Activated gamma-delta T cell treated with anti-CD3 and anti-CD28 coated beads, Interleukin-2, amount 50 U/mL, for 16 hours (primary cell): ENCODE data around the gene USP31.
"Not testable (repeated sequence)": the region's sequence is repeated elsewhere in the genome, so short reads cannot be mapped to it uniquely, and the experiment has no call there.

Experiments
- DNase-seq: peaks from one replicate; pipeline ENCODE4 v3.0.0-alpha.2; 2020; ENCODE audit warnings: low read depth

The USP31 gene

GRCh38 chr16:23131931-23132621 lies 17.2 kb downstream of the USP31 start:
- DNase-seq: no peak

GRCh38 chr16:23131436-23131835 lies 17.8 kb downstream of the USP31 start:
- DNase-seq: no peak

- DNase-seq: no peak
These were observed 18.2 kb downstream of the USP31 start for GRCh38 chr16:23131036-23131435.

- no peak for DNase-seq
These were observed 19.6 kb downstream of the USP31 start for GRCh38 chr16:23129686-23130085.

GRCh38 chr16:23128056-23128455 lies 21.2 kb downstream of the USP31 start:
- DNase-seq: no peak

- DNase-seq: no peak
These were observed 24.0 kb downstream of the USP31 start for GRCh38 chr16:23125277-23125676.

- DNase-seq: no peak
These were observed 24.9 kb downstream of the USP31 start for GRCh38 chr16:23124315-23124714.

- no peak for DNase-seq
These were observed 27.1 kb downstream of the USP31 start for GRCh38 chr16:23122144-23122543.

- DNase-seq: no peak
These were observed 28.2 kb downstream of the USP31 start for GRCh38 chr16:23121024-23121423.

- no peak for DNase-seq
These were observed 28.7 kb downstream of the USP31 start for GRCh38 chr16:23120562-23120961.

- no peak for DNase-seq
These were observed 29.7 kb downstream of the USP31 start for GRCh38 chr16:23119570-23119969.

- no peak for DNase-seq
These were observed 34.9 kb downstream of the USP31 start for GRCh38 chr16:23114131-23114904.

GRCh38 chr16:23113185-23113584 lies 36.1 kb downstream of the USP31 start:
- DNase-seq: no peak

- DNase-seq: no peak
These were observed 38.9 kb downstream of the USP31 start for GRCh38 chr16:23110257-23110899.

- DNase-seq: no peak
These were observed 41.3 kb downstream of the USP31 start for GRCh38 chr16:23107936-23108335.

GRCh38 chr16:23107117-23107516 lies 42.1 kb downstream of the USP31 start:
- no peak for DNase-seq

- DNase-seq: no peak
These were observed 43.9 kb downstream of the USP31 start for GRCh38 chr16:23105309-23105708.

GRCh38 chr16:23104032-23104955 lies 45.0 kb downstream of the USP31 start:
- no peak for DNase-seq

- no peak for DNase-seq
These were observed 45.6 kb downstream of the USP31 start for GRCh38 chr16:23103603-23104002.

- DNase-seq: no peak
These were observed 48.2 kb downstream of the USP31 start for GRCh38 chr16:23101012-23101550.

- DNase-seq: not testable (repeated sequence)
These were observed 52.8 kb downstream of the USP31 start for GRCh38 chr16:23096450-23096849.

GRCh38 chr16:23094136-23094535 lies 55.1 kb downstream of the USP31 start:
- DNase-seq: not testable (repeated sequence)
